ENCODE results near the gene ZNF19.
A peak's percentile ranks its signal among the peaks of the same experiment; 100 is the strongest.

The ZNF19 gene

DNA sequence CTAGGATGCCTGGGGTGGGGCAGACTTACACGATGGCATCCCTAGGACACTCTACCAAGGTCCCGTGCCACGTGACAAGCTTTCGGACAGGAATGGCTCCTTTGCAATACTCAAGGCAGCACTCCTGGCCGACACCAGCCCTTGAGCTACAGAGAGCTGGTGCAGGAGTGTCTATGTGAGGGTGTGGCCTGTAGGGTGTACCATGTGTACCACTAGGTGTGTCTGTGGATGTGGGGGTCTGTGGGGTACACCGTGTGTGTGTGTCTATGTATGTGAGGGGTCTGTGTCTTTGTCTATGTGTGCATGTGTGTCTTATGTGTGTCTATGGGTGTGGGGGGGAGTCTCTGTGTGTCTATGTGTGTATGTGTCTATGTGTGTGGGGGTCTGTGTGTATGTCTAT is 45.4 kb downstream of the ZNF19 start:
- no peak for DNase-seq (ENCODE audit: low read depth in 2 of 3, low spot score in 2 of 3)

DNA sequence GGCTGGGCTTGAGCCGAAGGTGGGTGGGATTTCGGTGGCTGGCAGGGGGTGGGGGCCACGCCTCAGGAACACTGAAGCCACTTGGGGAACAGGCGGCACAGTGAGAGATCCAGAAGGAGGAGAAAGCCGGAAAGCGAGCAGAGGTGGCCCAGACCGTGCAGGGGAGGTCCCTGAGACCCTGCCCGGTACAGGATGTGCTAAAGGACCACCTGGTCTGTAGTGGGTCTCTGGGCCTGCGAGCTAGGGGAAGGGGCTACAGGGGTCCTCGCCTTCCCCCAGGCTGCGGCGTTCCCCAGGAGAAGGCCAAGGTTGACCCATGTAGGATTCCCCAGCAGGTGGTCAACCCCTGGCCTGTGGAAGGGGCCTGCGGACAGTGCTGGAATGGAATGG is 47.1 kb downstream of the ZNF19 start, which contains the start of gene TLE7:
TLE7 (minus strand) TSS at position 4 of the 390 bp plus-strand sequence. CDS start 8,730 bp downstream, outside the sequence.
- DNase-seq (ENCODE audit: low read depth in 2 of 3, low spot score in 2 of 3) = no peak

DNA sequence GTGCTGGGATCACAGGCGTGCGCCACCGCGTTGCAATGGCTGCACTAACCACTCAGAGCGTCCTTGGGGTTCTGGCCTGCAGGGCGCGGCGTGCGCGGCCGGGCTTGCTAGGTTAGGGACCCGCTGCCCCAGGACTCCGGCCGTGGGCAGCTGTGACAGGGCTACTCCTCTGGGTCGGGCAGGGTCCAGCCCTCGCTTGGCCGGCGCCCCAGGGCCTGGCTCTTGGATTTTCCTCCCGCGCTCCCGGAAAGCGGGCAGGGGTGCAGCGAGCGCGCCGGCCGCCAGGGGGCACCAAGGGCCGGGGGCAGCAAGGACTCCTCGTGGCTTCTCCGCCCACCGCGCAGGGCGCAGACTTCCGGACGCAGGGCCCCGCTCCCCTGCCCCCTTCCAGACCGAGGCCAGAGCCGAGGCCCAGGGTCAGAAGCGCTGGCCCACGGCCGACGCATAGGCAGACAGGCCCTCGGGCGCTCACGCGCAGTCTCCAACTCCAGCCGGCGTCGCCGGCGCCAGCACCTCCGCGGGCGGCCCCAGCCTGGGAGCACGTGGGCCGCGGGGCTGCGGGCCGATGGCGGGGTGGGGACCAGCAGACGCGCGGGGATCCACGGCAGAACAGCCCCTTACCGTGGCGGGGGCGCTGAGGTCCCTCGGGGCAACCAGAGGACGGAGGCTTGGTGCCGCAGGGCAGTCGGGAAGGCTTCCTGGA is 47.6 kb downstream of the ZNF19 start:
- no peak for DNase-seq (ENCODE audit: low read depth in 2 of 3, low spot score in 2 of 3)

GRCh38 chr16:71440669-71441347 is 48.3 kb downstream of the ZNF19 start:
- DNase-seq (ENCODE audit: low read depth in 2 of 3, low spot score in 2 of 3) = no peak

DNA sequence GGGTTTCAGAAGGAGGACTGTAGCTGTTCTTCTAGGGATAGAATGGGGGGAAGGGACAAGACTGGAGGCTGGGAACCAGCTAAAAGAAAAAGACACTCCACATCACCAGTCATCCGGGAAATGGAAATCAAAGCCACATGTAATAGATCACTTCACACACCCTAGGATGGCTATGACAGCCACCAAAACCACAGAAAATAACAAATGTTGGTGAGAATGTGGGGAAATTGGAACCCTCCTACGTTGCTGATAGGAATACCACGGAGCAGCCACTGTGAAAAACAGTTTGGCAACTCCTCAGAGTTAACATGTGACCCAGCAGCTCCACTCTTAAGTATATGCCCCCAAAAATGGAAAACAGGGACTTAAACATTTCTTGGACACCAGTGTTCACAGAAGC is 49.6 kb downstream of the ZNF19 start:
- no peak for DNase-seq (ENCODE audit: low read depth in 2 of 3, low spot score in 2 of 3)

DNA sequence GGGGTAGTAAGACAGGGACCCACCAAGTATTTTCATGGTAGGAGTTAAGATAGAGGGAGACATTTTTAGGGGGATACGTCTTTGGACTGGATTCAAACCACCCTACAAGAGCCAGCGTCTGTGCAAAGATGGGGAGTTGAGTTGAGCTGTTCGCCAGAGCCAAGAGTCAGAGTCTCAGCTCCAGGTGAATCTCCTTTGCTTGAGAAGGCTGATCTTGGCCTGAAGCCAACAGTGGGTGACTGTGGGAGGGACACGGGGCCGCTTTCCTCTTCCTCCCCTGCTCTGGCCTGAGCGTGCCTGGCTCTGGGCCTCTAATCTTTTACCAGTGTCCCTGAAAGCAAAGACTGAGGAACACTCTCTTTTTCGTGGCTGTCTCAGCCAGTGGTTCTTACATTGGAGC is 52.7 kb downstream of the ZNF19 start:
- DNase-seq (ENCODE audit: low read depth in 2 of 3, low spot score in 2 of 3) = no peak

DNA sequence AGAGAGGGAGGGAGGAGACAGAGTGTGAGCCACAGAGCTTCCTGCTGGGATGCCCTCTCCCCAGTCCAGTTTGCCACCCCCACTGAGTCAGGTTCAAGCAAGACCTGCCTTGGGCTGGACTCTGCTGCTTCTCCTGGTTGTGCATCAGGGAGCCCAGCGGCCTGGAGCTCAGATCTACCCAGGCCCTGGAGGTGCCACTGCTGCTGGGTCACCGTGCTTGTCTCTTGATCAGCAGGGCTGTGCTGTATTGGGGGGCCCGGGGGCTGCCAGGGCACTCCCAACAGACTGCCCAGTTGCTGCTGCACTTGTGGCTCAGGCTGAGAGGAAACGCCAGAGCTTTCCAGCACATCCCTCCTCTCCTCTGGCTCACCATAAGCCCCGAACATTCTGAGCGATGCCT is 56.2 kb downstream of the ZNF19 start:
- no peak for DNase-seq (ENCODE audit: low read depth in 2 of 3, low spot score in 2 of 3)

GRCh38 chr16:71431991-71432390 is 57.1 kb downstream of the ZNF19 start:
- DNase-seq (ENCODE audit: low read depth in 2 of 3, low spot score in 2 of 3) = no peak

DNA sequence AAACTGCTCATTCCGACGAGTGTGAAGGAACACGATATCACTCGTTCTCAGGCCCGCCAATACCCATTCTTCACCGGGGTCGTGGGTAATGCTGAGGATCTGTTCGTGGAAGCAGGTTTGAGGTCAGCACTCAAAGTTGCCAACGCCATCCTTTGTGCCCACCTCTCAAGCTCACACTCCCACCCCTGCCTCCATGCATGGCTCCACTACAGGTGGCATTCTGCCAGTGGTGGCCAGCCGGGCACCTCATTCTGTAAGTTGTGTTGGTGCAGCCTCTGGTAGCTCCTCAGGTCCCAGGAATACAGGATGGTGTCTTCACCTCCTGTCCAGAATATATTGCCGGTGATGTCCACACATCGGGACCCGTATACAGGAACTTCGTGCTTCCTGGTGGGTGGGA is 57.9 kb downstream of the ZNF19 start:
- DNase-seq (ENCODE audit: low read depth in 2 of 3, low spot score in 2 of 3) = no peak

DNA sequence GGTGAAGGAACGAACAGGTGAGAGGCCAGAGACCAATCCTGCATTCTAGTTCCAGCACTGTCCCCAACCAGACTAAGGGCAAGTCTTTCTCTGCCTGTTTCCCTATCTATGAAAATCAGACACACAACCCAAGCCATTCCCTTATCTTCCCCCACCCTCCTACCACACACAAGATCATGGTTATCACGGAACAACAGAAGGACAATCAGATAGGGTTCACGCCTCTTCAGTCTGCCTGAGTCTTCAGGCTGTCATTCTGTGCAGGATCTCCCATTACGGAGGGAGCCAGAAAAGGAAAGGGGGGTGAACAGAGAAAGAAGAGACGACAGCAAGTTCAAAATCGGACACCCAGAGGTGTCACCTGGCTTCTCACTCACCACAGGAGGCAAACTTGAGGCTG is 58.4 kb downstream of the ZNF19 start:
- DNase-seq (ENCODE audit: low read depth in 2 of 3, low spot score in 2 of 3) = no peak

- no peak for DNase-seq (ENCODE audit: low read depth in 2 of 3, low spot score in 2 of 3)
Observed at GRCh38 chr16:71429581-71429980, 59.5 kb downstream of the ZNF19 start.

- DNase-seq (ENCODE audit: low read depth in 2 of 3, low spot score in 2 of 3) = no peak
Observed at GRCh38 chr16:71428883-71429282, 60.2 kb downstream of the ZNF19 start.

DNA sequence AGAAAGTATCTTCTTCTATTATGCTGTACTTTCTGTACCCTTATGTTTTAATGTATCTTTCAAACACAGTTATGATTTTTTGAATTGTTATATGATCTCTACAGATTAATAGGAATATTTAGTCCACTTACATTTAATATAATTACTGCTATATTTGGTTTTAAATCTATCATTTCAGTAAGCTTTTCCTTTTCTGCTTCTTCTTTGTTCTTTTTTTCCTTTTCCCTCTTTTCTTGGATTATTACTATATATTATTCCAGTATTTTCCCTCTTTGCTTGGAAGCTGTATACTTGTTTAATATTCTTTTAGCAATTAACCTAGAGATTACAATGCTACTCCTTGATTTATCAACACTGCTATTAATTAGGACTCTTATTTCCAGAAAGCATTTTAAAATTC is 60.7 kb downstream of the ZNF19 start:
- DNase-seq (ENCODE audit: low read depth in 2 of 3, low spot score in 2 of 3) = no peak

GRCh38 chr16:71426880-71427615 is 62.1 kb downstream of the ZNF19 start:
- DNase-seq (ENCODE audit: low read depth in 2 of 3, low spot score in 2 of 3) = no peak

- DNase-seq (ENCODE audit: low read depth in 2 of 3, low spot score in 2 of 3) = peak in 2 of 3 experiments; percentile 38 to 39
Observed at GRCh38 chr16:71426069-71426879, 62.9 kb downstream of the ZNF19 start.

DNA sequence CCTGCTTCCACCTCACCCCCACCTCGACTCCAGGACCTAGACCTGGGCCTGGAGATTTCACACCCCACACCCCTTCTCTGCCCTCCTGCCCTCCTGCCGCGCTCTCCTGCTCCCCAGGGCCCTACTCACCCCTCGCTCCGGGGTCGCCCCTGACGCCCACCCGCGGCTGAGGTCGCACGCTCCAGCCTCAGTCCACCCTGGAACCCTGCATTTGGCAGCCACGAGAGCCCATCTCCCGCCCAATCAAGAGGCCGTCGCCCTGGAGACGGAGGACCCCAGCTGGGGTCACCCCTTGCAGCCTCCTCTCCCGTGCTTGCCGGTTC is 63.4 kb downstream of the ZNF19 start:
- DNase-seq (ENCODE audit: low read depth in 2 of 3, low spot score in 2 of 3) = no peak

DNA sequence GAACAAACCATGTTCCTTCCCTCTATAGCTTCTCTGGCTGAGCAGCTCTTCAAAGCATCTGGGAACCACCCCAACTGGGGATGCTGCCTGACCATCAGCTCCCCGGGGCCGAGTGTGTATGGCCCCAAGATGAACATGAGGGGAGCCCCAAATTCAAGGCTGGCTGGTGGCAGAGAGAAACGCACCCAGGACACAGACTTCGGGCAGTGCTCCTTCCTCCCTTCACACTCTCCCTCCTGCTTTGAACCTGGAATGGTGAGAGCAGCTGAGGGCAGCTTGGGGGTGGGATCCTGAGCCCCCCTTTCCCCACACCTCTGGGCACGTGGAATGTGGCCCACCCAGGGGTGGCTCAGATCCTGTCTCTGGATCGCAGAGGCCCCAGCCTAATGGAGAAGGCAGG is 64.5 kb downstream of the ZNF19 start:
- DNase-seq (ENCODE audit: low read depth in 2 of 3, low spot score in 2 of 3) = no peak

DNA sequence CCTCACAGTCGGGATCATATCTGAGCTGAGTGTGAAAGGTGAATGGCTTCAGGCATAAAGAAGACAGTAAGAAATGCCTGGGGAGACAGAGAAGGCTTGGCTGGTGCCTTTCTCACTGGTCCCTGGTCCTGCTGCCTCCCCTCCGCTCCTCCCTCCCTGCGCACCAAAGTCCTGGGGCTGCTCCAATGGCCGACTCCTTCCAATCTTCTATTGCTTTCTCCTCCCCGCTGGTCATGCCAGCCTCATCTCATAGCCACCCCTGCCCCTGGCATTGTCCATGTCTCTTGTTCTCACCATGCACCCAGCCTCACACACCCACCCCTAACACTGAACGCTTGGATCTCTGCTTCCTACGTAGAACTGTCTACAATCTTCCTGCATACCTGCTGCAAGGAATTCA is 65.3 kb downstream of the ZNF19 start:
- DNase-seq (ENCODE audit: low read depth in 2 of 3, low spot score in 2 of 3) = no peak

Data from activated CD8-positive, alpha-beta memory T cell treated with anti-CD3 and anti-CD28 coated beads for 48 hours (primary cell).